Activated gamma-delta T cell treated with Interleukin-2 at 50 U/mL for 16 hours (primary cell): Measurements from ENCODE around the gene VSIG8.

Experiments used
- DNase-seq: peaks from one replicate; pipeline ENCODE4 v3.0.0-alpha.2; 2020

Gene VSIG8

DNA sequence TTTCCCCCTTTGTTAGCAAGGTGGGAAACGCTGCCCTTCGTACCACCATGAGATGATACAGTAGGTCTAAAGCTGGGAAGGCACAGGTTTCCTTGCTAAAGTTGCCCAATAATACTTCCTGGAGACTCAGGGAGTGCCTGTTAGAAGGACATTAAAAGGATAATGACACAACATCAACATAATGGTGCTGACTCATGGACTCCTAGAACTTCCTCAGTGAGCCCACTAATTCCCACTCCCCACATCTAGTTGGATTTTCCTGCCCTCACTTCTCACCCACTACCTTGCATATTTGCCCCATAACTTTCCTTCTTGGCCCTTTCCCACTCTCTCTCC is 20.0 kb upstream of the VSIG8 start:
- DNase-seq, result no peak

GRCh38 chr1:159881622-159882526 is 19.4 kb upstream of the VSIG8 start:
- DNase-seq, result no peak

GRCh38 chr1:159880430-159880829 is 18.0 kb upstream of the VSIG8 start:
- no peak for DNase-seq

DNA sequence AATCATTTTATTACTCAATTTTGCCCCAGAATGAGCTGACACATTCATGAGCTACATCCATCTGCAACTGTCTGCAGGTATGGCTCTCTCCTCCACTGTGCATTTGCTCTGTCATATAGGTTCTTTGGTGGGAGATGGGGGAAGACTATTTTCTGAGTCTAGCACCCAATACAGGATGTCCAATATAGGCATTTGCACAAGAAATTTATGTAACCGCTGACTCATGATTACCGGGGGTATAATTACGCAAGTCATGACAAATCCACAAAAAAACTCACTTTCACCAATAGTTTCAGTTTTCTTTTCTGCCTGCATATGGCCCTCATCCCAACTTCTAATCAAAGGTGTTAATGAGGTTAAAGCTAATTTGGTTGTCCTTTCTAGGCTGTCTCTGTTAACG is 17.5 kb upstream of the VSIG8 start:
- no peak for DNase-seq

GRCh38 chr1:159879136-159879535 is 16.7 kb upstream of the VSIG8 start:
- DNase-seq, result no peak

- no peak for DNase-seq
Measured at GRCh38 chr1:159877695-159878444, 15.4 kb upstream of the VSIG8 start.

DNA sequence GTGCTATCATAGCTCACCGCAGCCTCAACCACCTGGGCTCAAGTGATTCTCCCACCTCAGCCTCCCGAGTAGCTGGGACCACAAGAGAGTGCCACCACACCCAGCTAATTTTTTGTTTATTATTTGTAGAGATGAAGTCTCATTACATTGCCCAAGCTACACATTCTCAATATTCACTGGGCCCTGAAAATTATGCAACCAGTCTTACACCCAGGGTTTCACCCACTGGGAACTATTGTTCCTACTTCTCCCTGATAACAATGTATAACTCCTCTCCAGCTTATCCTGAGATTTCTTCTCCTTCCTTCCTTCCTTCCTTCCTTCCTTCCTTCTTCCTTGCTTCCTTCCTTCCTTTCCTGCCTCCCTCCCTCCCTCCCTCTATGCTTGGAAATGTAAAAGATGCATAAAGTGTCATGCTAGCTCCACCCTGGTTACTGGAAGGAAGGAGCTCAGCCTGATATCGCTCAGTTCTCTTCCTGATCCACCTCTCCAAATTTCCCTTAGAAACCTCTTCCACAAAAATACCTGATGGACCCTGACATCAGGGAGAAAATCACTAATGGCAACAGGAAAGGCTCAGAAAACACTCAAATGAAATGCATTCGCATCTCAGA is 11.2 kb upstream of the VSIG8 start:
- no peak for DNase-seq

GRCh38 chr1:159872891-159873290 is 10.4 kb upstream of the VSIG8 start:
- DNase-seq, result no peak

- DNase-seq, result no peak
Measured at GRCh38 chr1:159870704-159871103, 8.2 kb upstream of the VSIG8 start.

- DNase-seq, result no peak
Measured at GRCh38 chr1:159869607-159870006, 7.2 kb upstream of the VSIG8 start.

- no peak for DNase-seq
Measured at GRCh38 chr1:159869173-159869572, 6.7 kb upstream of the VSIG8 start.

DNA sequence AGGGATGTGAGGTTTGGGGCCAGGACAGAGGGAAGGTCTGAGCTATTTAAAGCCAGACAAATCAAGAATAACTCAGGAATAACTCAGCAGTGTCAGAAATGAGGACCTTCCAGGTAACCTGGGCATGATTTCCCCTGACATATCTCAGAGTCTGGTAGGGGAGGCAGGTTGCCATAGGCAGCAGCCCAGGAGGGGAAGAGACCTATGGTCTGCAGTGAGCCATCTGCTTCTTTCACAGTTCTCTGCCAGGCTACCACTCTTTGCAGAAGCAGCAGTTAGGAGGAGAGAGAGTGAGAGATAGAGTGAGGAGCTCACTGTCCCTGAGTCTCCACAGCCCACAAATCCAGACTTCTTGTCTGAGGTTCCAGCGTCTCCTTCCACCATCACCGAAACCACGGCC is 6.3 kb upstream of the VSIG8 start:
- no peak for DNase-seq

GRCh38 chr1:159867664-159868026 is 5.2 kb upstream of the VSIG8 start:
- DNase-seq, result no peak

DNA sequence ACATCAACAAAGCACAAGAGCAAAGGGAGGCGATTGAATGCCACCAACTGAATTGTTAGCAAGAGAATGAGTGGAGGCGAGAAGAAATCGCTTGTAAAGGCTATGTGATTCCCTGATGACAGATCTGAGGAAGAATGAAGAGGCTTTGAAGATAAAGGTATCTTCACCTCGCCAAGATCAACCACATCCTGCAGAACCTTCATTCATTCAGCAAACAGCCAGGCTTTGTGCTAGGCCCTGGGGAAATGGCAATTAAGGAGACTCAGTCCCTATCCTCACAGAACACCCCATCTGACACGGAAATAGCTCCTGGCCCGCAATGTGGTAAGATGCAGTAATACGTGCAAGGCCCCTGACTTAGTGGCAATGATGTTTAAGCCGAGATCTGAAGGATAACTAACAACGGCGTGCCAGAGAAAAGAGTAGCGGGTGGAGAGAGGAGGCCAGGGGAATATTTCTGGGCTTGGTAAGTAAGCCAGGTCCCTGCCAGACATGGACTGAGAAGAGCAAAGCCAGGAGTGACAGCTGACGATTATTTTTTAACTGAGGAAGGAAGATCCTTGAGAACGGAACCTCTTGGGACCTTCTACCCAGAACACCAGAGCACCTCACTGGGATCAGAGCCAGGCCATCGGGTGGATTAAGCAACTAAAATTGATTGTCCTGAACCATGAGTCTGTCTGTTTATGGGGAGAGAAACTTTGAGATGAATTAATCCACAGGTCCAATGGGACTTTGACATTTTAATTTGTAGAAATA is 4.6 kb upstream of the VSIG8 start:
- DNase-seq, result no peak

- no peak for DNase-seq
Measured at GRCh38 chr1:159866066-159866465, 3.6 kb upstream of the VSIG8 start.

- no peak for DNase-seq
Measured at GRCh38 chr1:159864262-159864661, 1.8 kb upstream of the VSIG8 start.

DNA sequence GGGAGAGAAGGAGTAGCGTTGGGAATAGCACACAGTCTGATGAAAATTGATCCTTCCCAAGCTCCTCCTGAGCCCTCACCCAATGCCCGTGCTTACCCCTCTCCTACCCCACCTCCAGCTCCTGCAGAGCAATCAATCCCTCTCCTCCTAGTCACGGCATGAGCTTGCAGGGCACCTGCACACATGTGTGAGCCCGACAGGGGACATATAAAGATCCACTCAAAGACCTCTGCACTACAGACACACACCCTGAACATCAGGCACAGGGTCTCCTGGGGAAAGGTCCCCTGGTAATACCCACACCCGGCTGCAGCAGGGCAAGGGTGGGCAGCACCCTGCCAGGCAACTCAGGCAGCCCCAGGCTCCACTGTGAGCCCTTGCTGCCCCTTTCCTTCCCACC is 426 bp downstream of the VSIG8 start:
- no peak for DNase-seq

- no peak for DNase-seq
Measured at GRCh38 chr1:159861218-159861617, 1.2 kb downstream of the VSIG8 start.

DNA sequence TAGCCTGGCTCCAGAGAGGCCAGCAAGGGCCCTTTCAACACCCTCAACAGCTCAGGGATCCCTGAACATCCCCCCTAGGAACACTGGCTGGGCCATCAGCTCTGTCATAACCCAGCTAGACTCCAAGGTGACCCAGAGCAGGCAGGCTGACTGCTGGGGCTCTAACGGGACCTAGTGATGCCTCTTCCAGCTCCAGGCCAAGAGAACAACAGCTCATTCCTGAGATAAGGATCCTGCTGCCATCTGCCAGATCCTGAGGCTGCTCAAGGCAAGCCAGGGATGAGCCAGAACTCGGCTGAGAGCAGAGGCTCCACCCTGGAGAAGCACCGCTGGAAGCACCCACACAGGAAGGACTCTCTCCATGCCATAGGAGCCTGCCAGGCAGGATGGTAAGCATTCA is 2.0 kb downstream of the VSIG8 start:
- no peak for DNase-seq

GRCh38 chr1:159859767-159860322 is 2.6 kb downstream of the VSIG8 start:
- DNase-seq, result no peak

DNA sequence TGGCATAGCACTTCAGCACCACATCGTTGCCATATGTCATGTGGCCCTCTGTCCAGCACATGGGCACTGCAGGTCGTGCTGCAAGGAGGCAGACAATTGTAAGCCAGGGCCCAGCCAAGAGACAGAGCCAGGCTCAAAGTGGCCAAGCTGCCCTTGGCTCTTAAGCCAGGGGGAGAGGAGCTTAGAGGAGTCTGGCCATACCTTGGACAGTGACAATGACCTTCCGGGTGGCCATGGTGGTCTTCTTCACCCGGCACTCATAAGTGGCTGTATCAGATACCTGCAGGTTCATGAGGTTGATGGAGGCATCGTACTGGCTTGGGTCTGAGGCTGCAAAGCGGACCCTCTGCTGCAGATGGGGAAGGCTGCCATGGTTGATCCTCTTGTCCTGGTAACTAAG is 4.6 kb downstream of the VSIG8 start:
- DNase-seq, result no peak

DNA sequence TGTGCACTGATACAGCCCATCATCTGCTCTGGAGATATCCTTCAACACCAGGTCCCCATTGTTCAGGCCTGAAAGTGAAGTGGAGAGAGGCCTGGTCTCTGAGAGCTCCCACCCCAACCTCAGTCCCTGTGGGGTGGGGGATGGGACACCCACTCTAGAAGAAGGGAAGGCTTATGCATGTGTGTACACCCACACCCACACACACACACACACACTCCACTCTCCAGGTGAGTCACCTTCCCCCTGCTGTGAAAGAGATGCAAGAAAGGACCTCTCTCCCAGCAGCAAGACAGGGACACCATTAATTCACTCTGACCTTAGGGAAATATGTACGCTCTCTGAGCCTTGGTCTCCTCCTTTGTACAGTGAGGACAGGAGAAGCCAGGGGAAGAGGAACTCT is 5.9 kb downstream of the VSIG8 start:
- DNase-seq, result no peak

GRCh38 chr1:159855709-159856108 is 6.7 kb downstream of the VSIG8 start:
- DNase-seq, result no peak
